ENCODE measurements around the gene WDR54.

DNA sequence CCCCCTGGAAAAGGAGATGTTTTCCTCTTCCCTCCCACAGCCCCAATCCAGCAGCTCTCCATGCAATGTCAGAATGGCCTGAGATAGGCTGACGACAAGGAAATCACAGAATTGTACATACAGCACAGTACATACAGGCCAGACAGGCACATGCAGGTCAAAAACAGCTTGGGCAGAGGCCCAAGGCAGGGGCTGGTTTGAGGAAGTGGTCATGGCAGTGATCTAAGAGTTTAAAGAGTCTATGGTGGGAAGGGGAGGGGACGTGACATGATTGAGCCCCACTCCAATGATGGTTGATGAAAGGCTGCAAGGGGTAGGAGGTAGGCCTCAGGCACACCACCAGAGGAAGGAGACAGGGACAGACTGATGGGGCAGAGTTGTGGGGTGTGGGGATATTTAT, 45.7 kb upstream of the WDR54 start:
- TF ChIP-seq POLR2A (IDR thresholded peaks at IDR 0.05) (no peak), POLR2AphosphoS5 (IDR thresholded peaks at IDR 0.05) (no peak), EP300 (IDR thresholded peaks at IDR 0.05) (no peak)
- TF ChIP-seq, protein P1, sequence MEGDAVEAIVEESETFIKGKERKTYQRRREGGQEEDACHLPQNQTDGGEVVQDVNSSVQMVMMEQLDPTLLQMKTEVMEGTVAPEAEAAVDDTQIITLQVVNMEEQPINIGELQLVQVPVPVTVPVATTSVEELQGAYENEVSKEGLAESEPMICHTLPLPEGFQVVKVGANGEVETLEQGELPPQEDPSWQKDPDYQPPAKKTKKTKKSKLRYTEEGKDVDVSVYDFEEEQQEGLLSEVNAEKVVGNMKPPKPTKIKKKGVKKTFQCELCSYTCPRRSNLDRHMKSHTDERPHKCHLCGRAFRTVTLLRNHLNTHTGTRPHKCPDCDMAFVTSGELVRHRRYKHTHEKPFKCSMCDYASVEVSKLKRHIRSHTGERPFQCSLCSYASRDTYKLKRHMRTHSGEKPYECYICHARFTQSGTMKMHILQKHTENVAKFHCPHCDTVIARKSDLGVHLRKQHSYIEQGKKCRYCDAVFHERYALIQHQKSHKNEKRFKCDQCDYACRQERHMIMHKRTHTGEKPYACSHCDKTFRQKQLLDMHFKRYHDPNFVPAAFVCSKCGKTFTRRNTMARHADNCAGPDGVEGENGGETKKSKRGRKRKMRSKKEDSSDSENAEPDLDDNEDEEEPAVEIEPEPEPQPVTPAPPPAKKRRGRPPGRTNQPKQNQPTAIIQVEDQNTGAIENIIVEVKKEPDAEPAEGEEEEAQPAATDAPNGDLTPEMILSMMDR (IDR thresholded peaks at IDR 0.05), result no peak

Data from sigmoid colon (tissue), 4 donors.